ENCODE results near the gene SEC22B.
"Not testable (repeated sequence)": the region's sequence is repeated elsewhere in the genome, so short reads cannot be mapped to it uniquely, and the experiment has no call there.

DNA sequence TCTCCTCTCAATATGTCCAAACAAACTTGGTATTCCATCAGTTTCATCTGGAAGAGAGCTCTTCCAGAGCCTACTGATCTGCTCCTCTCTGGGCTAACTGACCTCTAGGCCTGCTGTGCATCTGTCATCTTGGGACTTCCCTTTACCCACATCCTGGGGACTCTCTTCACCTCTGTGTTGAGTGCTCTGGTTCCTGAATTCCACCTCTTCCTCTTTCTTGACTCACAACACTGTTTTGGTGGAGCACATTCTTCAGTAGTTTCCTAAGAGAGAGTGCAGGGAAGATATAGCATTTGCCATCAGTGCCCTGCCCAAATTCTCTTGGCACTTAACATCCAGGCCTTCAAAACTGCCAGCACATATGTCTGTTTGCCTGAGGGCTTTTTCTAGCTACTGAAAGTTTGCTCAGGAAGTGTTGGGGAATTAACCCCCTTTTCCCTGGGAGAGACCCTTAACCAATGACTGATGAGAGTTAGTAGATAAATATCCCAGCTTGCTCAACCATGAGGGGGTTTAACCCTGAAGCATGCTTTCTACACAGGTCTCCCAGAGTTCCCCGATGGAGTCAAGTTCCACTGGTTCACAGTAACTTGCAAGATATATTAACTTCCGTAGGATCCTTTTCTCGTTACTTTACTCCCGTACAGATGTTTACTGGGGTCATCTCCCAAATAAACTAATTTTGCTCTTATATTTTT lies 52.4 kb downstream of the SEC22B start:
- TF ChIP-seq, protein P1, sequence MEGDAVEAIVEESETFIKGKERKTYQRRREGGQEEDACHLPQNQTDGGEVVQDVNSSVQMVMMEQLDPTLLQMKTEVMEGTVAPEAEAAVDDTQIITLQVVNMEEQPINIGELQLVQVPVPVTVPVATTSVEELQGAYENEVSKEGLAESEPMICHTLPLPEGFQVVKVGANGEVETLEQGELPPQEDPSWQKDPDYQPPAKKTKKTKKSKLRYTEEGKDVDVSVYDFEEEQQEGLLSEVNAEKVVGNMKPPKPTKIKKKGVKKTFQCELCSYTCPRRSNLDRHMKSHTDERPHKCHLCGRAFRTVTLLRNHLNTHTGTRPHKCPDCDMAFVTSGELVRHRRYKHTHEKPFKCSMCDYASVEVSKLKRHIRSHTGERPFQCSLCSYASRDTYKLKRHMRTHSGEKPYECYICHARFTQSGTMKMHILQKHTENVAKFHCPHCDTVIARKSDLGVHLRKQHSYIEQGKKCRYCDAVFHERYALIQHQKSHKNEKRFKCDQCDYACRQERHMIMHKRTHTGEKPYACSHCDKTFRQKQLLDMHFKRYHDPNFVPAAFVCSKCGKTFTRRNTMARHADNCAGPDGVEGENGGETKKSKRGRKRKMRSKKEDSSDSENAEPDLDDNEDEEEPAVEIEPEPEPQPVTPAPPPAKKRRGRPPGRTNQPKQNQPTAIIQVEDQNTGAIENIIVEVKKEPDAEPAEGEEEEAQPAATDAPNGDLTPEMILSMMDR (IDR thresholded peaks at IDR 0.05; ENCODE audit: low read depth, low read length) = not testable (repeated sequence)
- TF ChIP-seq POLR2A (IDR thresholded peaks at IDR 0.05; ENCODE audit: extremely low read depth, insufficient read length); MYC (IDR thresholded peaks at IDR 0.05; ENCODE audit: low read depth, low read length): not testable (repeated sequence)
- TF ChIP-seq, protein P2, sequence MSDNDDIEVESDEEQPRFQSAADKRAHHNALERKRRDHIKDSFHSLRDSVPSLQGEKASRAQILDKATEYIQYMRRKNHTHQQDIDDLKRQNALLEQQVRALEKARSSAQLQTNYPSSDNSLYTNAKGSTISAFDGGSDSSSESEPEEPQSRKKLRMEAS (IDR thresholded peaks at IDR 0.05; ENCODE audit: low read depth, low read length) = not testable (repeated sequence)
